ENCODE data around the gene ZMYND19.
"Not testable (repeated sequence)": the region's sequence is repeated elsewhere in the genome, so short reads cannot be mapped to it uniquely, and the experiment has no call there.

Gene ZMYND19

DNA sequence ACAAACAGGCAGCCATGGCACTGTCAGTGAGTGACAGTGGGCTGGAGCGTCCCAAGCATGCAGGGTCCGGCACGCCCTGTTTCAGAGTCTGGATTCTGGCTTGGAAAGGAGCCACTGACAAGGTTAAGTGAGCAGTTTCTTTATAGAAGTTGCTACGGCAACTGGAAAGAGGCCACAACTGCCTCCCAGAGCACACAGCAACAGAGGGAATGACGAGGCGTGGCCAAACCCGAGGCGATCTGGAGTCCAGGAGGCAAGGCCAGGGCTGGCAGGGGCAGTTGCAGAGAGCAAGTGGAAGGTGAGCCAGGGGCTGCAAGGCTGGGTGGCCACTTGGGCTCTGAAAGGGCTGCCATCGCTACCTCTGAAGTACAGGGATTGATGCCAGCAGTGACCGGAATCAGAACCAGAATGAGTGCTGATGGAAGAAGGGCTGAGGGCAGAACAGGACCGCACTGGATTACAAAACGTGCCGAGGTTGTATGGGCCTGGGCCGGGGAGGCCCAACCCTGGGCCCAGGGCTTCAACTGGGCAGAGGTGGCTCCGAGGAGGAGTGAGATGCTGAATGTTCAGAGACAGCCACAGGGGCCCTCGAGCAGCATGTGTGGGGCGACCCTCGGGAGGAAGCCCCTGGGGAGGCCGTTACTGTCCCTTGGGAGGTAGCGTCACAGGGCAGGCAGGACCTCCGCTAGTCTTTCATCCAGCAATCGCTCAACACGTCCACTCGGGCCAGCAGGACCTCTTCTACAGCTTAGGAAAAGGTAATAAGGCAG, 34.1 kb downstream of the ZMYND19 start:
- DNase-seq (ENCODE audit: low read depth), result no peak

- no peak for DNase-seq (ENCODE audit: low read depth)
Measured at GRCh38 chr9:137555179-137555578, 35.1 kb downstream of the ZMYND19 start.

- DNase-seq (ENCODE audit: low read depth), result no peak
Measured at GRCh38 chr9:137554349-137554748, 36.0 kb downstream of the ZMYND19 start.

DNA sequence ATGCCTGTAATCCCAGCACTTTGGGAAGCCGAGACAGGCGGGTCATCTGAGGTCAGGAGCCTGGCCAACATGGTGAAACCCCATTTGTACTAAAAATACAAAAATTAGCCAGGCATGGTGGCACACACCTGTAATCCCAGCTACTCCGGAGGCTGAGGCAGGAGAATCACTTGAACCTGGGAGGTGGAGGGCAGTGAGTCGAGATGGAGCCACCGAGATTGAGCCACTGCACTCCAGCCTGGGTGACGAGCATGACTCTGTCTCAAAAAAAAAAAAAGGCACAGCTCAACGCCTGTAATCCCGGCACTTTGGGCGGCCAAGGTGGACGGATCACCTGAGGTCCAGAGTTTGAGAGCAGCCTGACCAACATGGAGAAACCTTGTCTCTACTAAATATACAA, 36.7 kb downstream of the ZMYND19 start:
- DNase-seq (ENCODE audit: low read depth), result not testable (repeated sequence)

DNA sequence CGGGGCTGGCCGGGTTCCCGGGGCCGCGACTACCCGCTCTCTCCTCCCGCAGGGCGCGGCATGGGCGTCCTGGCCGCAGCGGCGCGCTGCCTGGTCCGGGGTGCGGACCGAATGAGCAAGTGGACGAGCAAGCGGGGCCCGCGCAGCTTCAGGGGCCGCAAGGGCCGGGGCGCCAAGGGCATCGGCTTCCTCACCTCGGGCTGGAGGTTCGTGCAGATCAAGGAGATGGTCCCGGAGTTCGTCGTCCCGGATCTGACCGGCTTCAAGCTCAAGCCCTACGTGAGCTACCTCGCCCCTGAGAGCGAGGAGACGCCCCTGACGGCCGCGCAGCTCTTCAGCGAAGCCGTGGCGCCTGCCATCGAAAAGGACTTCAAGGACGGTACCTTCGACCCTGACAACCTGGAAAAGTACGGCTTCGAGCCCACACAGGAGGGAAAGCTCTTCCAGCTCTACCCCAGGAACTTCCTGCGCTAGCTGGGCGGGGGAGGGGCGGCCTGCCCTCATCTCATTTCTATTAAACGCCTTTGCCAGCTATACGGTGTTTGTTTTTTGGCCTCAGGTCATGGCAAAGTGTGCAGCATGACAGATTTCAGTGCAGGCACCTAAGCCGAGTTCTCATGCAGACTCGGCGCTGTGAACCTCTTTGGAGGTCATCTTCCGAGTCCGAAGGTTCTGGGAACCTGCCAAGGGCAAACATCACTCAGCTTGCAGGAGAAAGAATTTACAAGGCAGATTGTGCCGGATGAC, 38.1 kb downstream of the ZMYND19 start:
- no peak for DNase-seq (ENCODE audit: low read depth)

DNA sequence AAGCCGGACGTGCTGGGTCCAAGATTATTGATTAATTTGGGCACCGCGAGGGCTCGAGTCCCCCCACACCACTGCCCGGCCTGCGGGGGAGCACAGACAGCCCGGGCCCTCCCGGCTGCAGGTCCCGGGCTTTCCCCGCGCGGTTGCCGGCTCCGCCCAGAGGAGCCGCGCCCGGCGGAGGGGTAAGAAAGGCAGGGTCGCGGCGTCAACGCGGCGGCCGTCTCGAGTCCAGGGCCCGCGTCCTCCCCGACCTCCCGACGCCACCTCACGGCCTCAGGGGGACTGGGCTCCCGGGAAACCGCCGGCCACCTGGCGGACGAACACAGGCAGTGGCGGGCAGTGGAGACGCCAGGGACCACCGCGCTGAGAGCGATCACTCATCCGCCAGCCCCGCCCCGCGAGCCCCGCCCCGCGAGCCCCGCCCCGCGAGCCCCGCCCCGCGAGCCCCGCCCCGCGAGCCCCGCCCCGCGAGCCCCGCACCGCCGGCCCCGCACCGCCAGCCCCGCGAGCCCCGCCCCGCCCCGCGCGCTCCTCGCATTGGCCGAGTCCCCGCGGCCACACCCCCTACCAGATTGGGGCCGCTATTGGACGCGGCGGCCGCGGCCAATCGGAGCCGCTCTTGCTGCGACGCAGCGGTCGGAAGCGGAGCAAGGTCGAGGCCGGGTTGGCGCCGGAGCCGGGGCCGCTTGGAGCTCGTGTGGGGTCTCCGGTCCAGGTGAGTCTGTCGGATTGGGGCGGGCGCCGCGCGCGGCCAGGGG, 38.9 kb downstream of the ZMYND19 start, which contains the start of gene MRPL41:
Gene MRPL41, plus strand, starts transcription at position 616 of the 758 bp plus-strand sequence. CDS start 203 bp downstream, outside the sequence.
- peak; percentile 77 for DNase-seq (ENCODE audit: low read depth)

- DNase-seq (ENCODE audit: low read depth), result not testable (repeated sequence)
Measured at GRCh38 chr9:137550958-137551263, 39.4 kb downstream of the ZMYND19 start.

DNA sequence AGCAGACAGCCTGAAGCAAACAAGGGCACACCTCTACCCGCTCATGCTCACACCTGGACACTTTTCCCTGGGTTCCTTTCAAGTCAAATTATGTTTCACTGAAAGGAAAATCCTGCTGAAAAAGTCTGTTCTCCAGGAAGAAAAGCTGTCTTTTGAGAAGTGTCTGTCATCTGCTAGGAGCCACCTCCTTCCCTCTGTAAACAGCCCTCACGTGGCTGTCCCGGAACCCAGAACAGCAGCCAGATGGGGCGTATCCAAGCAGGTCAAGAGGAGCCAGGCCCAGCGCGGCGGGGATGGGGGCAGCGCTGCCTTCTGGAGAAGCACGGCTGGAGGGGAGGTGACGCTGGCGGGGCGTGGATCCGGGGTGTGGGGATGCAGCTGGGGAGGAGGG, 40.1 kb downstream of the ZMYND19 start, which contains the start of gene PNPLA7:
Gene PNPLA7, minus strand, starts transcription at position 172 of the 391 bp plus-strand sequence. CDS start 205 bp downstream, outside the sequence.
- peak; percentile 41 for DNase-seq (ENCODE audit: low read depth)

GRCh38 chr9:137547687-137548543, 42.4 kb downstream of the ZMYND19 start:
- DNase-seq (ENCODE audit: low read depth), result no peak

DNA sequence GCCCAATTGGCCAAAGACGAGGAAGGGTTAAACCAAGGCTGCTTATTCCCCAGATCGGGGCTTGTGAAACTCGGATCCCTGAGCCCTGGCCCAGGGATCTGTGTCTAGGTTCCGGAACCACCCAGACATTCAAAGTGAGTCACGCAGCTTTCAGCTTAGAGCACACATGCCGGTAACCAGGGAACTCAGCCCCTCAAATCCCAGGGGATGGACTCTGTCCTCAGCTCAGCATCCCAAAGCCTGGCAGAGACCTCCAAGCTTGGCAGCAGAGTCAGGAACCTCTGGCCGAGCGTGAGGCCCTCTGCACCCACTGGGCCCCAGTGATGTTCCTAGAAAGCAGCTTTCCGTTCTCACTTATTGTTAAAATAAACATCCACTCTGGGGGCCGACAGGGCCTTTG, 45.2 kb downstream of the ZMYND19 start:
- peak; percentile 31 for DNase-seq (ENCODE audit: low read depth)

DNA sequence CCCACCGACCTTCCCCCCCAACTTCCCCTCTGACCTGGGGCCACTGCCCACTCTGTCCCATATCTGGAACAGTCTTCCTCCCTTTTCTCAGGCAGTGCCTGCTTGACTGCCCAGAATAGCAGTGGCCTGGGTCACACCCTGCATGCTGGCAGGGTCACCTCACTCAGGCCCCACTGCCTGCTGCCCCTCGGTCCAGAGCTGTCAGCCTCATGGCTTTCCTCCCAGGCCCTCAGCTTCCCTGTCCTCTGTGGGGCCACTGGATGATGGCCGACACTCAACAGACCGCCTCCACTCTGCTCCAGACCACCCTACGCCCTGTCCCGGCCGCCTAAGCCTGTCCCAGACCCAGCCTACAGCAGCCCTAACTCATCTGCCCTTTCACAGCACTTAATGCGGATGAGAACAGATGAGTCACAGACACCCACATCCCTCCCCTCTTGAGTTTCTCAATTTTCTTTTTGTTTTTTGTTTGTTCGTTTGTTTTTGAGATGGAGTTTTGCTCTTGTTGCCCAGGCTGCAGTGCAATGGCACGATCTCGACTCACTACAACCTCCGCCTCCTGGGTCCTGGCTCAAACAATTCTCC, 46.0 kb downstream of the ZMYND19 start:
- DNase-seq (ENCODE audit: low read depth), result no peak

DNA sequence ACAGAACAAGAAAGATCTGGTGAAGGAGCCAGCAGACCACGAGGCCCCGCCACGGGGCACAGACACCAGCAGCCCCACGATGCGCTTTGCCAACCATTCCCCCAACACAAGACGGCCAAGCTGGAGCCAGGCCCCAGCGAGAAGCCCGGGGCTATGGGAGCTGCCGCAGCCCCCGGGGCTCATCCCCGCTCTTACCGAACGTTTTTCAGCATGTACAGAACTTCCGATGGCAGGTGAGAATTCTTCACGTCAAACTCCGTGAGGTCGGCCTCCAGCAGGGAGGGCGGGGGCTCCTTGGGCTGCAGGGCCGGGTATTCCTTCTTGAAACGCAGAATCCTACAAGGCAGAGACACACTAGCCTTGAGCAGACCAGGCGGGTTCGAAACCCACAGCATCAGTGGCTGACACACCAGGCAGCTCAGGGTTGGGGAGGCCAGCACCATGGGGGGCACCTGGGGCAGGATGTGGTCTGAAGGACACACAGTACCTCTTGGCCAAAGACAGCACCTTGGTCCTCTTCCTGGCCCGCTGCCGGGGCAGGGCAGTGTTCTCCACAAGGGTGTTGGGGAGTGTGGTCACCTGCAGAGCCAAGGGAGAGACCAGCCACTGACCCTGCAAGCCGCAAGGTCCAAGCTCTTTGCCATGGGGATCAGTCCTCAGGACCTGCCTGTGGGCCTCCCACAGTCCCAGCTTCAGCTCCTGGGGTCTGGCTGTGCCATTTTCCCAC, 46.9 kb downstream of the ZMYND19 start:
- no peak for DNase-seq (ENCODE audit: low read depth)

- DNase-seq (ENCODE audit: low read depth), result no peak
Measured at GRCh38 chr9:137542486-137542885, 47.8 kb downstream of the ZMYND19 start.

- DNase-seq (ENCODE audit: low read depth), result no peak
Measured at GRCh38 chr9:137540536-137540935, 49.8 kb downstream of the ZMYND19 start.

GRCh38 chr9:137538058-137538457, 52.3 kb downstream of the ZMYND19 start:
- DNase-seq (ENCODE audit: low read depth), result no peak

DNA sequence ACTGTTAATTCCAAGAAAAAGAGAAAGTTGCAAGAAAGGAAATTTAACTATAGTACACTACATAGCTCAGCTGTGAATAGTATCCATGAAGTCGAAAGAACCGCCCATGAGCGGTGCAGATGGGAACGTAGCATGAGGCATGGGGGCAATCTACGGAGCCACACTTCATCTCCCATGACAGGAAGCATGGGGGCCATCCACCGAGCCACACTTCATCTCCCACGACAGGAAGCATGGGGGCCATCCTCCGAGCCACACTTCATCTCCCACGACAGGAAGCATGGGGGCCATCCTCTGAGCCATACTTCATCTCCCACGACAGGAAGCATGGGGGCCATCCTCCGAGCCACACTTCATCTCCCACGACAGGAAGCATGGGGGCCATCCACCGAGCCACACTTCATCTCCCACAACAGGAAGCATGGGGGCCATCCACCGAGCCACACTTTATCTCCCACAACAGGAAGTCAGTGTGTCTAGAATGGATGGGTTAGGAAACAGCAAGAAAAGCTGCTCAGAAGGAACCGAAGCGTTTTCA, 53.6 kb downstream of the ZMYND19 start:
- DNase-seq (ENCODE audit: low read depth), result not testable (repeated sequence)

GRCh38 chr9:137535120-137535428, 55.2 kb downstream of the ZMYND19 start:
- no peak for DNase-seq (ENCODE audit: low read depth)

GRCh38 chr9:137534256-137535119, 55.8 kb downstream of the ZMYND19 start:
- DNase-seq (ENCODE audit: low read depth), result peak; percentile 49

GRCh38 chr9:137532891-137533468, 57.3 kb downstream of the ZMYND19 start:
- not testable (repeated sequence) for DNase-seq (ENCODE audit: low read depth)
